ENCODE data around the gene PTPN4.

DNA sequence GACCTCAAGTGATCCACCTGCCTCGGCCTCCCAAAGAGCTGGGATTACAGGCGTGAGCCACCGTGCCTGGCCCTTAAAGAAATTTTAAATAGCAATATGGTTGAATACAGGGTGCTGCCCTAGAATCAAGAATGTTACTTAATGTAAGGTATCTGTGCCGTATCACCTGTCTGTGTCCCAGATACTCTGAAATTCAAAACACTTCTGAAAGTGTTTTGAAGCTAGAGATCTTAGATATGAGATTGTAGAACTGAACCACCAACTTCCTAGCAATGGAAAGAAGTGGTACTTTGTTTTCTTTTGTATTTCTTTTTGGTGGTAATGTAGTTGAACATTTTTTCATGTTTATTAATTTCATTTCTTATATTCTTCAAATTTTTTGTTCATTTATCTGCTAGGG, 13.0 kb downstream of the PTPN4 start:
- TF ChIP-seq CTCF (IDR thresholded peaks at IDR 0.05) (no peak), ZFX (IDR thresholded peaks at IDR 0.05; ENCODE audit: borderline replicate concordance) (no peak)

Data from 22Rv1 (cell line).